HepG2 (cell line): ENCODE results near the gene DPP6. TPM values are rescaled to one million over a fixed set of nuclear protein-coding genes. Genes with fewer than 3 reads are reported as not detected.

Experiments
- ATAC-seq: fragments of 200-7000 bp; cut with Tn5 transposase; 3 replicates; pipeline ENCODE4 v1.9.1; 2020; ENCODE audit warnings: mild to moderate bottlenecking, moderate library complexity
- BruUV-seq: library from RNA; stranded (reverse); fragments of 400-500 nt; replicated peaks from 2 replicates; lab custom pipeline; 2021; lab: Mats Ljungman, UMichigan
- CTCF ChIA-PET: fragments of 300-600 bp; formaldehyde crosslinking; extraction: SDS; loops from one replicate; lab custom pipeline; 2021; ENCODE audit warnings: low total read pairs, inconsistent platforms, low intra/inter-chr PET ratio; lab: Yijun Ruan, JAX
- POLR2A ChIA-PET: fragments of 350-600 bp; sonication (Branson Sonifier 250); formaldehyde crosslinking; loops from one replicate; lab custom pipeline; 2020; ENCODE audit warnings: antibody characterized with exemption, inconsistent platforms; lab: Yijun Ruan, JAX
- DNase-seq: peaks from one replicate; pipeline ENCODE4 v3.0.0-alpha.2; 2015; ENCODE audit warnings: low spot score
- FAIRE-seq: peaks from 3 replicates; lab custom pipeline; 2011; peaks lifted over from hg19 to GRCh38; lab: Jason Lieb, UNC
- H2AFZ ChIP-seq: one replicate; pipeline ENCODE4 v1.6.1; 2011; ENCODE audit warnings: low read length, inconsistent platforms
- H3K27ac ChIP-seq: fragments of 300-600 bp; 3 replicates; pipeline ENCODE4 v1.8.0; 2011; ENCODE audit warnings: mixed run types, mild to moderate bottlenecking, mixed read lengths, low read length, inconsistent platforms; ENCODE audit not compliant: insufficient read depth; ENCODE audit errors: extremely low read length
- H3K27me3 ChIP-seq, 2 experiments: fragments of 200-600 bp in 1 of 2; 2 replicates in 1 of 2; 3 replicates in 1 of 2; pipeline versions ENCODE4 v1.6.0 to v1.8.0; 2011; ENCODE audit warnings: low read length in 2 of 2, mild to moderate bottlenecking in 2 of 2, moderate library complexity in 2 of 2, inconsistent platforms in 1 of 2; ENCODE audit not compliant: insufficient read depth in 2 of 2, control insufficient read depth in 1 of 2
- H3K36me3 ChIP-seq, 2 experiments: fragments of 200-600 bp in 1 of 2; replicated peaks in 1 of 2; 2 replicates in 1 of 2; 3 replicates in 1 of 2; pipeline versions ENCODE4 v1.5.1 to v1.8.0; 2011; ENCODE audit warnings: low read length in 2 of 2, inconsistent platforms in 1 of 2; ENCODE audit not compliant: insufficient read depth in 2 of 2, control insufficient read depth in 1 of 2
- H3K4me1 ChIP-seq: 2 replicates; pipeline ENCODE4 v1.5.1; 2012; ENCODE audit warnings: low read length, inconsistent platforms; ENCODE audit not compliant: insufficient read depth
- H3K4me2 ChIP-seq: 2 replicates; pipeline ENCODE4 v1.6.0; 2011; ENCODE audit warnings: low read depth, low read length, inconsistent platforms
- H3K4me3 ChIP-seq, 3 experiments: fragments of 200-600 bp in 1 of 3; sonication (generic), shearing (Covaris generic) in 1 of 3; replicated peaks in 1 of 3; 2 replicates each; pipeline ENCODE4 v1.5.1; 2011 to 2016; ENCODE audit warnings: low read length in 3 of 3, inconsistent platforms in 2 of 3, low read depth in 2 of 3, mild to moderate bottlenecking in 2 of 3, control low read depth in 1 of 3, mixed read lengths in 1 of 3; ENCODE audit not compliant: insufficient read depth in 1 of 3
- H3K79me2 ChIP-seq: one replicate; pipeline ENCODE4 v1.6.1; 2011; ENCODE audit warnings: low read length, inconsistent platforms; ENCODE audit not compliant: insufficient read depth
- H3K9ac ChIP-seq: 2 replicates; pipeline ENCODE4 v1.6.0; 2011; ENCODE audit warnings: mild to moderate bottlenecking, low read depth, low read length, inconsistent platforms; ENCODE audit not compliant: insufficient read depth
- H3K9me3 ChIP-seq: 2 replicates; pipeline ENCODE4 v1.5.1; 2012; ENCODE audit warnings: mild to moderate bottlenecking, low read length
- H4K20me1 ChIP-seq: 2 replicates; pipeline ENCODE4 v1.6.0; 2011; ENCODE audit warnings: inconsistent platforms, mild to moderate bottlenecking, low read length, moderate library complexity; ENCODE audit not compliant: insufficient read depth
- IKZF4 ChIP-seq: sonication (generic); formaldehyde crosslinking; IDR thresholded peaks from 2 replicates; pipeline ENCODE4 v1.5.1; 2020; ENCODE audit warnings: borderline replicate concordance, mild to moderate bottlenecking, low read depth, missing genetic modification reagents; ENCODE audit errors: not compliant biosample characterization
- KDM5A ChIP-seq: fragments of 200-600 bp; sonication (generic); IDR thresholded peaks from 2 replicates; pipeline ENCODE4 v1.7.0; 2018; ENCODE audit warnings: antibody characterized with exemption, mild to moderate bottlenecking, low read length, borderline replicate concordance
- KDM5B ChIP-seq: sonication (generic); formaldehyde crosslinking; IDR thresholded peaks from 2 replicates; pipeline ENCODE4 v1.4.0; 2020; ENCODE audit warnings: missing genetic modification reagents, mild to moderate bottlenecking, borderline replicate concordance
- ZNF317 ChIP-seq: sonication (generic); formaldehyde crosslinking; IDR thresholded peaks from 2 replicates; pipeline ENCODE4 v1.5.0; 2020; ENCODE audit warnings: mild to moderate bottlenecking, missing genetic modification reagents
- WGBS: methylation state at CpG from one replicate; pipeline ENCODE4 v1.1.6; 2017; ENCODE audit warnings: low lambda C conversion rate; 5-methylcytosine and 5-hydroxymethylcytosine counted together
- in situ Hi-C: cut with HindIII; loops from 2 replicates; pipeline ENCODE4 v1.10.0; 2017; ENCODE audit warnings: low pct_unique_long_range_greater_than_20kb; ENCODE audit not compliant: extremely low pct_ligation_motif_present
- intact Hi-C: fragments of 100-400 bp; cut with micrococcal nuclease; formaldehyde crosslinking; loops from one replicate; pipeline ENCODE4 v1.10.0; 2022; ENCODE audit not compliant: unreplicated experiment
- polyA plus RNA-seq, 8 experiments: library from polyadenylated mRNA; depleted of rRNA in 3 of 8; stranded (reverse) in 7 of 8; unstranded in 1 of 8; fragments of >200 nt; fragmentation: Illumina TruSeq in 4 of 8; extraction: Trizol in 4 of 8; gene quantifications; 2 replicates each; pipeline versions ENCODE4 v1.2.1 to v1.2.3, GENCODE V29; 2011 to 2016; ENCODE audit warnings: low read depth in 4 of 8, missing spikeins in 1 of 8, mixed read lengths in 1 of 8; ENCODE audit not compliant: insufficient read depth in 1 of 8
- total RNA-seq, 5 experiments: library from RNA; depleted of rRNA; stranded (reverse); fragments of >200 nt; fragmentation: Illumina TruSeq; extraction: Trizol; gene quantifications; 2 replicates each; pipeline ENCODE4 v1.2.3, GENCODE V29; 2016; ENCODE audit warnings: low read depth in 1 of 5
- TF ChIP-seq, protein P1 (sequence below): sonication (generic); formaldehyde crosslinking; IDR thresholded peaks from 2 replicates; pipeline ENCODE4 v1.4.0; 2020; ENCODE audit warnings: missing genetic modification reagents
- TF ChIP-seq, protein P2 (sequence below): IDR thresholded peaks from 2 replicates; pipeline ENCODE4 v1.6.1; 2016; ENCODE audit warnings: low read depth, control low read depth
- TF ChIP-seq, protein P3 (sequence below): IDR thresholded peaks from 2 replicates; pipeline ENCODE4 v1.4.0; 2020; ENCODE audit warnings: mild to moderate bottlenecking, missing genetic modification reagents

The DPP6 gene
- total and polyA plus RNA-seq, 2 of the 13 experiments (the other 11 are each of a cell fraction or from before 2014, with no cell fraction given): not detected

DNA sequence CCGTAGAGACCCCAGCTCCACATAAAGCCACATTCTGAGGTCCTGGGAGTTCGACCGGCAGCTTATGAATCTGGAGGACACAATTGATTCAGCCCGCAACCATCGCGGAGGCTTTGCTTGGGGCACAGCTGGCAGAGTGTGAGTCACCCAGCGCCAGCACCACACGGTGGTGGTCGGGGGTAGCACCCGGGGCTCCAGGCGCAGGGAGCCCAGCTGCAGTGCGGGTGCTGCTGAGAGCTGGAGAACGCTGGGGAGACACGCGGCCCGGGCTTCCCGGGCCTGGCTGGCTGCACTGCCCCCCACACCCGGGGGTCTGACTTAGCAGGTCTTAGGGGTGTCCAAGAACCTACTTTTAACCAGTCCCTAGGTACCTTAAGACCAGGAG, 862.8 kb downstream of the DPP6 start:
- CTCF ChIA-PET: no interaction called here
- Histone ChIP-seq H3K4me1 (peaks cover 8% of the 10 kb centered on the region), H3K36me3 (no peaks in the 10 kb centered on the region), H3K9ac (no peak overlapping the region), H3K4me3 (no peak overlapping the region), H3K27ac (no peak overlapping the region), H3K79me2 (no peaks in the 10 kb centered on the region), H4K20me1 (no peaks in the 10 kb centered on the region), H3K27me3 (peaks cover 2 to 28% of the 10 kb centered on the region in 2 experiments; a peak in 4 of 5 replicates), H2AFZ (no peak overlapping the region), H3K4me2 (no peak overlapping the region), H3K9me3 (peaks cover 15% of the 10 kb centered on the region)
- 29% methylated on average over 1 of the region's 18 CpGs for WGBS
- POLR2A ChIA-PET: no interaction called here
- no peak for DNase-seq
- BruUV-seq: no TSS peak
- intact Hi-C loops: loop anchor here (5.0 kb wide), 1 partner anchor 432 kb away; no protein-coding TSS in a partner anchor
- FAIRE-seq: no peak
- no peak for ATAC-seq
- TF ChIP-seq ZNF317 (CRISPR knock-in tag) (no peak), IKZF4 (CRISPR knock-in tag) (no peak), KDM5A (no peak), KDM5B (no peak)
- TF ChIP-seq, protein P1, sequence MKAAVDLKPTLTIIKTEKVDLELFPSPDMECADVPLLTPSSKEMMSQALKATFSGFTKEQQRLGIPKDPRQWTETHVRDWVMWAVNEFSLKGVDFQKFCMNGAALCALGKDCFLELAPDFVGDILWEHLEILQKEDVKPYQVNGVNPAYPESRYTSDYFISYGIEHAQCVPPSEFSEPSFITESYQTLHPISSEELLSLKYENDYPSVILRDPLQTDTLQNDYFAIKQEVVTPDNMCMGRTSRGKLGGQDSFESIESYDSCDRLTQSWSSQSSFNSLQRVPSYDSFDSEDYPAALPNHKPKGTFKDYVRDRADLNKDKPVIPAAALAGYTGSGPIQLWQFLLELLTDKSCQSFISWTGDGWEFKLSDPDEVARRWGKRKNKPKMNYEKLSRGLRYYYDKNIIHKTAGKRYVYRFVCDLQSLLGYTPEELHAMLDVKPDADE (CRISPR knock-in tag): no peak
- TF ChIP-seq, protein P2, sequence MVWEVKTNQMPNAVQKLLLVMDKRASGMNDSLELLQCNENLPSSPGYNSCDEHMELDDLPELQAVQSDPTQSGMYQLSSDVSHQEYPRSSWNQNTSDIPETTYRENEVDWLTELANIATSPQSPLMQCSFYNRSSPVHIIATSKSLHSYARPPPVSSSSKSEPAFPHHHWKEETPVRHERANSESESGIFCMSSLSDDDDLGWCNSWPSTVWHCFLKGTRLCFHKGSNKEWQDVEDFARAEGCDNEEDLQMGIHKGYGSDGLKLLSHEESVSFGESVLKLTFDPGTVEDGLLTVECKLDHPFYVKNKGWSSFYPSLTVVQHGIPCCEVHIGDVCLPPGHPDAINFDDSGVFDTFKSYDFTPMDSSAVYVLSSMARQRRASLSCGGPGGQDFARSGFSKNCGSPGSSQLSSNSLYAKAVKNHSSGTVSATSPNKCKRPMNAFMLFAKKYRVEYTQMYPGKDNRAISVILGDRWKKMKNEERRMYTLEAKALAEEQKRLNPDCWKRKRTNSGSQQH: no peak
- TF ChIP-seq, protein P3, sequence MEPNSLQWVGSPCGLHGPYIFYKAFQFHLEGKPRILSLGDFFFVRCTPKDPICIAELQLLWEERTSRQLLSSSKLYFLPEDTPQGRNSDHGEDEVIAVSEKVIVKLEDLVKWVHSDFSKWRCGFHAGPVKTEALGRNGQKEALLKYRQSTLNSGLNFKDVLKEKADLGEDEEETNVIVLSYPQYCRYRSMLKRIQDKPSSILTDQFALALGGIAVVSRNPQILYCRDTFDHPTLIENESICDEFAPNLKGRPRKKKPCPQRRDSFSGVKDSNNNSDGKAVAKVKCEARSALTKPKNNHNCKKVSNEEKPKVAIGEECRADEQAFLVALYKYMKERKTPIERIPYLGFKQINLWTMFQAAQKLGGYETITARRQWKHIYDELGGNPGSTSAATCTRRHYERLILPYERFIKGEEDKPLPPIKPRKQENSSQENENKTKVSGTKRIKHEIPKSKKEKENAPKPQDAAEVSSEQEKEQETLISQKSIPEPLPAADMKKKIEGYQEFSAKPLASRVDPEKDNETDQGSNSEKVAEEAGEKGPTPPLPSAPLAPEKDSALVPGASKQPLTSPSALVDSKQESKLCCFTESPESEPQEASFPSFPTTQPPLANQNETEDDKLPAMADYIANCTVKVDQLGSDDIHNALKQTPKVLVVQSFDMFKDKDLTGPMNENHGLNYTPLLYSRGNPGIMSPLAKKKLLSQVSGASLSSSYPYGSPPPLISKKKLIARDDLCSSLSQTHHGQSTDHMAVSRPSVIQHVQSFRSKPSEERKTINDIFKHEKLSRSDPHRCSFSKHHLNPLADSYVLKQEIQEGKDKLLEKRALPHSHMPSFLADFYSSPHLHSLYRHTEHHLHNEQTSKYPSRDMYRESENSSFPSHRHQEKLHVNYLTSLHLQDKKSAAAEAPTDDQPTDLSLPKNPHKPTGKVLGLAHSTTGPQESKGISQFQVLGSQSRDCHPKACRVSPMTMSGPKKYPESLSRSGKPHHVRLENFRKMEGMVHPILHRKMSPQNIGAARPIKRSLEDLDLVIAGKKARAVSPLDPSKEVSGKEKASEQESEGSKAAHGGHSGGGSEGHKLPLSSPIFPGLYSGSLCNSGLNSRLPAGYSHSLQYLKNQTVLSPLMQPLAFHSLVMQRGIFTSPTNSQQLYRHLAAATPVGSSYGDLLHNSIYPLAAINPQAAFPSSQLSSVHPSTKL (CRISPR knock-in tag): no peak
- in situ Hi-C loops: no loop called here
